Loucy (cell line): Measurements from ENCODE around the gene CDK9.

Source experiments
- EZH2phosphoT487 ChIP-seq: fragments of 200-600 bp; IDR thresholded peaks from 2 replicates; pipeline ENCODE4 v1.6.1; 2018; ENCODE audit warnings: antibody characterized with exemption, mild to moderate bottlenecking, moderate library complexity, borderline replicate concordance
- TF ChIP-seq, protein P1 (sequence below): fragments of 200-600 bp; sonication (generic); conservative IDR thresholded peaks from 2 replicates; pipeline ENCODE4 v1.5.1; 2014; ENCODE audit warnings: mild to moderate bottlenecking, antibody characterized with exemption, low read length

DNA sequence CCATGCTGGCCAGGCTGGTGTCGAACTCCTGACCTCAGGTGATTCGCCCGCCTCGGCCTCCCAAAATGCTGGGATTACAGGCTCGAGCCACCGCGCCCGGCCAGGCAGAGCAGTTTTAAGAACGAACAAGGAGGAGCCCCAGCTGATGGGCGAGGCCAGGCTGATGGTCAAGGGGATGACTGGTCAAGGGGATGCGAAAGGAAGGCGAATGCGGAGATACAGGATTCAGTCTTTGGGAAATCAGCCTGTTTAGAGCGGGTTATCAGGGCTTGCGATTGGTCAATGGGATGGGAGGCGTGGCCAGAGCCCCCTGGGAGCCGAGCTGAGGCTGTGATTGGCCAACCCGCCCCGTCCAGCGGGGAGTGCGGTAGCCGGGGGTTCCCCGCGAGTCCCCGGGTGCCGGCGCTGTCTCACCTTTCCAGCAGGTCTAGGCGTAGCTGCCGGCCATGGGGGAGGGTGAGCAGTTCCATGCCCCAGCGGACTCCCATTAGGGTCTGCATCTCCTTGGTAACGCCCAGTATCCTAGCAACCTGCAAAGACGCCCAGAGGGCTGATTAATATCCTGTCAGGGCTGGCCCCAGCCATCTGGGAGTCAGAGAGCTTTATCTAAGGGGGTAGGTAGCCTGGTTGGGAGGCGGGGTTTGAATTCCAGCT lies 43.3 kb upstream of the CDK9 start:
- TF ChIP-seq, protein P1, sequence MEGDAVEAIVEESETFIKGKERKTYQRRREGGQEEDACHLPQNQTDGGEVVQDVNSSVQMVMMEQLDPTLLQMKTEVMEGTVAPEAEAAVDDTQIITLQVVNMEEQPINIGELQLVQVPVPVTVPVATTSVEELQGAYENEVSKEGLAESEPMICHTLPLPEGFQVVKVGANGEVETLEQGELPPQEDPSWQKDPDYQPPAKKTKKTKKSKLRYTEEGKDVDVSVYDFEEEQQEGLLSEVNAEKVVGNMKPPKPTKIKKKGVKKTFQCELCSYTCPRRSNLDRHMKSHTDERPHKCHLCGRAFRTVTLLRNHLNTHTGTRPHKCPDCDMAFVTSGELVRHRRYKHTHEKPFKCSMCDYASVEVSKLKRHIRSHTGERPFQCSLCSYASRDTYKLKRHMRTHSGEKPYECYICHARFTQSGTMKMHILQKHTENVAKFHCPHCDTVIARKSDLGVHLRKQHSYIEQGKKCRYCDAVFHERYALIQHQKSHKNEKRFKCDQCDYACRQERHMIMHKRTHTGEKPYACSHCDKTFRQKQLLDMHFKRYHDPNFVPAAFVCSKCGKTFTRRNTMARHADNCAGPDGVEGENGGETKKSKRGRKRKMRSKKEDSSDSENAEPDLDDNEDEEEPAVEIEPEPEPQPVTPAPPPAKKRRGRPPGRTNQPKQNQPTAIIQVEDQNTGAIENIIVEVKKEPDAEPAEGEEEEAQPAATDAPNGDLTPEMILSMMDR, result no peak
- TF ChIP-seq EZH2phosphoT487, result no peak
